Measurements from ENCODE around the gene SGCA. TPM values are rescaled to one million over a fixed set of nuclear protein-coding genes. Genes with fewer than 3 reads are reported as not detected.

SGCA gene
- total and polyA plus RNA-seq, 2 of the 13 experiments (the other 11 are each of a cell fraction or from before 2014, with no cell fraction given) = not detected

DNA sequence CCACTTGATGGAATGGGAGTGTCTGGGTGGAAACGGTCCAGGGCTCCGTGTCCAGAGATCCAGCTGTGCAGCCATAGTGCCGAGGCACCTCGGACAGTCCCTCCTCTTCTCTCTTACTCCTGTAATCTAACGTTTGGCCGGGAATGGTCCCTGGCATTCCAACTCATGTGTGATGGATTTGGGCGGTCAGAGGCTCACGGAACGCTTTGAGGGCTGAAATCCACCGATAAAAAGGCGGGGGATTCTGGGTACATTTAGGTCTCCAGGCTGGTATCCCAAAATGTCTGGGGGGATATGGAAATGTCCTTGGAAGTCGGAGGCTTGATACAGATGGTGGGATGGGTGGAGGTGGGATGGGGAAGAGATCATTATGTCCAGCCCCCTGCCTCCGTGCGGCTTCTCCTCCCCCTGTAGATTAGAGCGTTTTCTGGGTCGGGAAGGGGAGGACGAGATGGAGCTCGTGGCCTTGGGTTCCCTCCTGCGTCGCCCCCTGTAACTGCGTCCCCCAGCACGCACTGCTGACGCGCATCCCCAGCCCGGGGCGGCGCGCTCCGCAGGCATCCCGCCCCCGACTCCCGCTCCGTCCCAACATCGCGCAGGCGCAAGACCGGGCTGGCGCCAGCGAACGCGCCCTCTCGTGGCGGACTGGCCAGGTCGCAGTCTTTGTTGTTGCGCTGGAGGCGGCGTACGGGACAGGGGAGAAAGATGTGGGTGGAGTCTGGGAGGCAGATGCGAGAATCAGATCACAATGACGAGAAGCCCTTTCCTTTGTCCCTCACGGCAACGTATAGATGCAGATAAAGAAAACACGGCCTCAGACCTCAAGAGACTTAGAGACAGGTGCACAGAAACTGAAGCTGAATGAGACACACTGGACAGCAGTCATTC, 4.5 kb upstream of the SGCA start (continued):
- TF ChIP-seq, protein P1, sequence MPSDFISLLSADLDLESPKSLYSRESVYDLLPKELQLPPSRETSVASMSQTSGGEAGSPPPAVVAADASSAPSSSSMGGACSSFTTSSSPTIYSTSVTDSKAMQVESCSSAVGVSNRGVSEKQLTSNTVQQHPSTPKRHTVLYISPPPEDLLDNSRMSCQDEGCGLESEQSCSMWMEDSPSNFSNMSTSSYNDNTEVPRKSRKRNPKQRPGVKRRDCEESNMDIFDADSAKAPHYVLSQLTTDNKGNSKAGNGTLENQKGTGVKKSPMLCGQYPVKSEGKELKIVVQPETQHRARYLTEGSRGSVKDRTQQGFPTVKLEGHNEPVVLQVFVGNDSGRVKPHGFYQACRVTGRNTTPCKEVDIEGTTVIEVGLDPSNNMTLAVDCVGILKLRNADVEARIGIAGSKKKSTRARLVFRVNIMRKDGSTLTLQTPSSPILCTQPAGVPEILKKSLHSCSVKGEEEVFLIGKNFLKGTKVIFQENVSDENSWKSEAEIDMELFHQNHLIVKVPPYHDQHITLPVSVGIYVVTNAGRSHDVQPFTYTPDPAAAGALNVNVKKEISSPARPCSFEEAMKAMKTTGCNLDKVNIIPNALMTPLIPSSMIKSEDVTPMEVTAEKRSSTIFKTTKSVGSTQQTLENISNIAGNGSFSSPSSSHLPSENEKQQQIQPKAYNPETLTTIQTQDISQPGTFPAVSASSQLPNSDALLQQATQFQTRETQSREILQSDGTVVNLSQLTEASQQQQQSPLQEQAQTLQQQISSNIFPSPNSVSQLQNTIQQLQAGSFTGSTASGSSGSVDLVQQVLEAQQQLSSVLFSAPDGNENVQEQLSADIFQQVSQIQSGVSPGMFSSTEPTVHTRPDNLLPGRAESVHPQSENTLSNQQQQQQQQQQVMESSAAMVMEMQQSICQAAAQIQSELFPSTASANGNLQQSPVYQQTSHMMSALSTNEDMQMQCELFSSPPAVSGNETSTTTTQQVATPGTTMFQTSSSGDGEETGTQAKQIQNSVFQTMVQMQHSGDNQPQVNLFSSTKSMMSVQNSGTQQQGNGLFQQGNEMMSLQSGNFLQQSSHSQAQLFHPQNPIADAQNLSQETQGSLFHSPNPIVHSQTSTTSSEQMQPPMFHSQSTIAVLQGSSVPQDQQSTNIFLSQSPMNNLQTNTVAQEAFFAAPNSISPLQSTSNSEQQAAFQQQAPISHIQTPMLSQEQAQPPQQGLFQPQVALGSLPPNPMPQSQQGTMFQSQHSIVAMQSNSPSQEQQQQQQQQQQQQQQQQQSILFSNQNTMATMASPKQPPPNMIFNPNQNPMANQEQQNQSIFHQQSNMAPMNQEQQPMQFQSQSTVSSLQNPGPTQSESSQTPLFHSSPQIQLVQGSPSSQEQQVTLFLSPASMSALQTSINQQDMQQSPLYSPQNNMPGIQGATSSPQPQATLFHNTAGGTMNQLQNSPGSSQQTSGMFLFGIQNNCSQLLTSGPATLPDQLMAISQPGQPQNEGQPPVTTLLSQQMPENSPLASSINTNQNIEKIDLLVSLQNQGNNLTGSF (CRISPR knock-in tag; IDR thresholded peaks at IDR 0.05) = no peak
- 0 out of 2 replicates have a peak, but pooled peaks have one; percentile 28 for TF ChIP-seq MYNN (CRISPR knock-in tag; IDR thresholded peaks at IDR 0.05; ENCODE audit: low read depth)
- TF ChIP-seq, protein P2, sequence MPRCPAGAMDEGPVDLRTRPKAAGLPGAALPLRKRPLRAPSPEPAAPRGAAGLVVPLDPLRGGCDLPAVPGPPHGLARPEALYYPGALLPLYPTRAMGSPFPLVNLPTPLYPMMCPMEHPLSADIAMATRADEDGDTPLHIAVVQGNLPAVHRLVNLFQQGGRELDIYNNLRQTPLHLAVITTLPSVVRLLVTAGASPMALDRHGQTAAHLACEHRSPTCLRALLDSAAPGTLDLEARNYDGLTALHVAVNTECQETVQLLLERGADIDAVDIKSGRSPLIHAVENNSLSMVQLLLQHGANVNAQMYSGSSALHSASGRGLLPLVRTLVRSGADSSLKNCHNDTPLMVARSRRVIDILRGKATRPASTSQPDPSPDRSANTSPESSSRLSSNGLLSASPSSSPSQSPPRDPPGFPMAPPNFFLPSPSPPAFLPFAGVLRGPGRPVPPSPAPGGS (CRISPR knock-in tag; IDR thresholded peaks at IDR 0.05) = peak; percentile 74; the same call in 1 of the 2 replicates
- 0 out of 2 replicates have a peak, but pooled peaks have one; percentile 48 for TF ChIP-seq MIER2 (CRISPR knock-in tag; IDR thresholded peaks at IDR 0.05)
- TF ChIP-seq DMAP1 (CRISPR knock-in tag; IDR thresholded peaks at IDR 0.05) = peak; percentile 29; the same call in 1 of the 2 replicates
- TF ChIP-seq, protein P3, sequence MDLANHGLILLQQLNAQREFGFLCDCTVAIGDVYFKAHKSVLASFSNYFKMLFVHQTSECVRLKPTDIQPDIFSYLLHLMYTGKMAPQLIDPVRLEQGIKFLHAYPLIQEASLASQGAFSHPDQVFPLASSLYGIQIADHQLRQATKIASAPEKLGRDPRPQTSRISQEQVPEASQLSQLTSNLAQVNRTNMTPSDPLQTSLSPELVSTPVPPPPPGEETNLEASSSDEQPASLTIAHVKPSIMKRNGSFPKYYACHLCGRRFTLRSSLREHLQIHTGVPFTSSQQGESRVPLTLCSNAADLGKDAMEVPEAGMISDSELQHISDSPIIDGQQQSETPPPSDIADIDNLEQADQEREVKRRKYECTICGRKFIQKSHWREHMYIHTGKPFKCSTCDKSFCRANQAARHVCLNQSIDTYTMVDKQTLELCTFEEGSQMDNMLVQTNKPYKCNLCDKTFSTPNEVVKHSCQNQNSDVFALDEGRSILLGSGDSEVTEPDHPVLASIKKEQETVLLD (CRISPR knock-in tag; IDR thresholded peaks at IDR 0.05; ENCODE audit: low read depth) = no peak
- TF ChIP-seq YEATS2 (CRISPR knock-in tag; IDR thresholded peaks at IDR 0.05; ENCODE audit: borderline replicate concordance) = peak; percentile 81; the same call in 1 of the 2 replicates
- TF ChIP-seq ZNF605 (CRISPR knock-in tag; IDR thresholded peaks at IDR 0.05) = peak; percentile 14; the same call in 1 of the 2 replicates
- 0 out of 2 replicates have a peak, but pooled peaks have one; percentile 22 for TF ChIP-seq PPARG (CRISPR knock-in tag; conservative IDR thresholded peaks at IDR 0.05)
- TF ChIP-seq, protein P4, sequence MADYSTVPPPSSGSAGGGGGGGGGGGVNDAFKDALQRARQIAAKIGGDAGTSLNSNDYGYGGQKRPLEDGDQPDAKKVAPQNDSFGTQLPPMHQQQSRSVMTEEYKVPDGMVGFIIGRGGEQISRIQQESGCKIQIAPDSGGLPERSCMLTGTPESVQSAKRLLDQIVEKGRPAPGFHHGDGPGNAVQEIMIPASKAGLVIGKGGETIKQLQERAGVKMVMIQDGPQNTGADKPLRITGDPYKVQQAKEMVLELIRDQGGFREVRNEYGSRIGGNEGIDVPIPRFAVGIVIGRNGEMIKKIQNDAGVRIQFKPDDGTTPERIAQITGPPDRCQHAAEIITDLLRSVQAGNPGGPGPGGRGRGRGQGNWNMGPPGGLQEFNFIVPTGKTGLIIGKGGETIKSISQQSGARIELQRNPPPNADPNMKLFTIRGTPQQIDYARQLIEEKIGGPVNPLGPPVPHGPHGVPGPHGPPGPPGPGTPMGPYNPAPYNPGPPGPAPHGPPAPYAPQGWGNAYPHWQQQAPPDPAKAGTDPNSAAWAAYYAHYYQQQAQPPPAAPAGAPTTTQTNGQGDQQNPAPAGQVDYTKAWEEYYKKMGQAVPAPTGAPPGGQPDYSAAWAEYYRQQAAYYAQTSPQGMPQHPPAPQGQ (CRISPR knock-in tag; IDR thresholded peaks at IDR 0.05; ENCODE audit: borderline replicate concordance) = 0 out of 2 replicates have a peak, but pooled peaks have one; percentile 62
- peak; percentile 67; the same call in 1 of the 2 replicates for TF ChIP-seq ZNF431 (CRISPR knock-in tag; IDR thresholded peaks at IDR 0.05; ENCODE audit: borderline replicate concordance, low read depth)
- no peak for TF ChIP-seq RAD51 (IDR thresholded peaks at IDR 0.05; ENCODE audit: borderline replicate concordance)
- TF ChIP-seq ZNF746 (CRISPR knock-in tag; IDR thresholded peaks at IDR 0.05) = 0 out of 2 replicates have a peak, but pooled peaks have one; percentile 14
- TF ChIP-seq, protein P5, sequence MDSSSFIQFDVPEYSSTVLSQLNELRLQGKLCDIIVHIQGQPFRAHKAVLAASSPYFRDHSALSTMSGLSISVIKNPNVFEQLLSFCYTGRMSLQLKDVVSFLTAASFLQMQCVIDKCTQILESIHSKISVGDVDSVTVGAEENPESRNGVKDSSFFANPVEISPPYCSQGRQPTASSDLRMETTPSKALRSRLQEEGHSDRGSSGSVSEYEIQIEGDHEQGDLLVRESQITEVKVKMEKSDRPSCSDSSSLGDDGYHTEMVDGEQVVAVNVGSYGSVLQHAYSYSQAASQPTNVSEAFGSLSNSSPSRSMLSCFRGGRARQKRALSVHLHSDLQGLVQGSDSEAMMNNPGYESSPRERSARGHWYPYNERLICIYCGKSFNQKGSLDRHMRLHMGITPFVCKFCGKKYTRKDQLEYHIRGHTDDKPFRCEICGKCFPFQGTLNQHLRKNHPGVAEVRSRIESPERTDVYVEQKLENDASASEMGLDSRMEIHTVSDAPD (CRISPR knock-in tag; IDR thresholded peaks at IDR 0.05) = 0 out of 2 replicates have a peak, but pooled peaks have one; percentile 36
- peak; percentile 30 for TF ChIP-seq SKI (IDR thresholded peaks at IDR 0.05; ENCODE audit: partially characterized antibody)
- TF ChIP-seq ZNF180 (CRISPR knock-in tag; IDR thresholded peaks at IDR 0.05; ENCODE audit: borderline replicate concordance, low read depth) = no peak
